Coronary artery (tissue), 2 donors: ENCODE data around the gene GTF3C6.
"Not testable (repeated sequence)": the region's sequence is repeated elsewhere in the genome, so short reads cannot be mapped to it uniquely, and the experiment has no call there.

ENCODE experiments used
- DNase-seq: peaks from one replicate; pipeline ENCODE4 v3.0.0-alpha.2; 2017; ENCODE audit warnings: low spot score
- H3K27ac ChIP-seq, 2 donors: fragments of 200-600 bp; sonication (generic); one replicate each; pipeline ENCODE4 v1.5.1; 2016 to 2019
- H3K4me3 ChIP-seq: fragments of 200-600 bp; sonication (generic); 2 replicates; pipeline ENCODE4 v1.5.1; 2016; ENCODE audit warnings: mild to moderate bottlenecking, moderate library complexity
- CTCF ChIP-seq: fragments of 200-600 bp; sonication (generic); IDR thresholded peaks from one replicate; pipeline ENCODE4 v1.5.1; 2019; ENCODE audit warnings: antibody characterized with exemption

Gene GTF3C6

DNA sequence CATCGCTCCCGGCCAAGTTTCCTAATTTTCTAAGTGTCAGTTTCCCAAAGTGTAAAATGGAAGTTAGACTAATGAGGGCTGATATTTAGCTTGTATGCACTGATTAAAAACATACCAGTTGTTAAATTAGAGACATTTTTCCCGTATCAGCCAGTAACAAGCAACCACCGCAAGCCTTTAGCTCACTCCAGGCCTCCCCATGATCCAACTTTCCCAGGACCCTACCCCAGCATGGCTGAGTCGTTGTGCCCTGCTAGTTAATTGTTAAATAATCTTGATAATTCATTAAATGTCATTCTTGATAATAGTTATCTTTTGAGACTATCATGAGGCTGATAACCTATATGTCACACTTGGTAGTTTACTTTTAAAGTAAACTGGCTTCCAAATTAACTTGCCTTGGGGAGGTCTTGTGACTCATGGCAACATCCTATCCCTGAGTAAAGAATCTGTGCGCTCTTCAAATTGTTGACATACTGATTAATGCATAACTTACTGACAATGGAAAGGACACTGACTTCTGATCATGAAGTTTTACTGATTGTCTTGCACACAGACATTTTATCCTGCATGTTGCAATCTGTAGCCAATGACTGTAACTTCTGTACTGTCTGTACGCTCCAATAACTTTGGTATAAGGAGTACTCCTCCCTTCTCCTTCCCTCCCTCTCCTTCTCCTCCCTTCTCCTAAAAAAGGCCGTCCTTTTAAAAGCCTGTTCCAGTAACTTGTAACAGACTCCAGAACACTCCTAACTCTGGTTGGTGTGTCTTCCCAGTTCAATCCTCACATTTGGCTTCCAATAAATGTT, 6.3 kb upstream of the GTF3C6 start:
- TF ChIP-seq CTCF: no peak
- DNase-seq: no peak
- Histone ChIP-seq H3K4me3 (no peak overlapping the region), H3K27ac (no peak overlapping the region)

DNA sequence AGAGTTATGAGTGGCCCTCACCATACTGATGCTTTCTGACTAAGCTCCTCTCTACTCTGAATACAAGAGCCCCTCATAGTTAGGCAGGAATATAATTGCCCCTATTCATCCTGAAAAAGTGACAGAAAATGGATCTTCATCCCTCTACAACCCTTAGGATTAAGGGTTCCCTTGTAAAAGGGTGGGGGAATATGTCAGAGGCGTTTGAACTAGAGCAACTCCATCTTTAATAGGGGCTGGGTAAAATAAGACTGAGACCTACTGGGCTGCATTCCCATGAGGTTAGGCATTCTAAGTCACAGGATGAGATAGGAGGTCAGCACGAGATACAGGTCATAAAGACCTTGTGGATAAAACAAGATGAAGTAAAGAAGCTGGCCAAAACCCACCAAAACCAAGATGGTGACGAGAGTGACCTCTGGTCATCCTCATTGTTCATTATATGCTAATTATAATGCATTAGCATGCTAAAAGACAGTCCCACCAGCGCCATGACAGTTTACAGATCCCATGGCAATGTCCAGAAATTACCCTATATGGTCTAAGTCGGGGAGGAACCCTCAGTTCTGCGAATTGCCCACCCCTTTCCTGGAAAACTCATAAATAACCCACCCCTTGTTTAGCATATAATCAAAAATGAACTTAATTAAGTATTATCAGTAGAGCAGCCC, 4.7 kb upstream of the GTF3C6 start:
- no peak overlapping the region for H3K4me3 ChIP-seq
- H3K27ac ChIP-seq: no peak overlapping the region
- DNase-seq: no peak
- TF ChIP-seq CTCF: no peak

DNA sequence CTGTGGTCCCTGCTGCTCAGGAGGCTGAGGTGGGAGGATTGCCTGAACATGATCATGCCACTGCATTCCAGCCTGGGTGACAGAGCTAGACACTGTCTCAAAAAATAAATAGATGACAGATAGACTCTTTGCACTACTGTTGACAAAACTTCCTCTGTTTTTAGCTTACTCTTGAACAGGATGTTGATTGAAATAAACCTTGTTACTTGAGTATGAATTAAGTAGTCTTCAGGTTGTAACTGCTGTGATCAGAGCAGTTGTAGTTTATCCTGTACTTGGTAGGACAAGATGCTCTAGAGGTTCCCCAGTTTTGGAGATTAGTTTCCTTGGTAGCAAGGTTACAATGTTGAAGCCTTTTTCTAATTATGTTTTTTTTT, 1.5 kb downstream of the GTF3C6 start:
- no peak for DNase-seq
- no peak for TF ChIP-seq CTCF
- Histone ChIP-seq H3K27ac (no peak overlapping the region), H3K4me3 (no peak overlapping the region)

GRCh38 chr6:110962636-110963035, 4.1 kb downstream of the GTF3C6 start:
- H3K4me3 ChIP-seq, H3K27ac ChIP-seq, DNase-seq: not testable (repeated sequence)

DNA sequence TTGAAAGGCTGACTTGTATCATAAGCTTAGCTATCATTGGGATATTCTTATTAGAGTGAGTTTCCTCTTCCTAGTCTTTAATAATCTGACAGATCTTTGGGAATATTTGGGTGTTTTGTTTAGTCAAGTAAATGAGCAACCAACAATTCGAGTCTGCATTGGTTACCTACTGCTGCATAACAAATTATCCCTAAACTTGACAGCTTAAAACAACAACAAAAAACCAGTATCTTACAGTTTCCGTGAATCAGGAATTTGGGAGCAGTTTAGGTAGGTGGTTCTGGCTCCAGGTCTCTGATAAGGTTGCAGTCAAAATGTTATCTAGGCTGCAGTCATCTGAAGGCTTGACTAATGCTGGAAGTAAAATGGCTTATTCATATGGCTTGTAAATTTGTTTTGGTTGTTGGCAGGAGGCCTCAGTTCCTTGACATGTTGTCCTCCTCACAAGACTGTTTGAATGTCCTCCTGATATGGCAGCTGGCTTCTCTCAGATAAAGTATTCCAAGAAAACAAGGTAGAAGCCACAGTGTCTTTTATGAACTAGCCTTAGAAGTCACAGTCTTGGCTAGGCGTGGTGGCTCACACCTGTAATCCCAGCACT, 7.2 kb downstream of the GTF3C6 start:
- no peak for DNase-seq
- no peak overlapping the region for H3K27ac ChIP-seq
- H3K4me3 ChIP-seq: no peak overlapping the region
- no peak for TF ChIP-seq CTCF

DNA sequence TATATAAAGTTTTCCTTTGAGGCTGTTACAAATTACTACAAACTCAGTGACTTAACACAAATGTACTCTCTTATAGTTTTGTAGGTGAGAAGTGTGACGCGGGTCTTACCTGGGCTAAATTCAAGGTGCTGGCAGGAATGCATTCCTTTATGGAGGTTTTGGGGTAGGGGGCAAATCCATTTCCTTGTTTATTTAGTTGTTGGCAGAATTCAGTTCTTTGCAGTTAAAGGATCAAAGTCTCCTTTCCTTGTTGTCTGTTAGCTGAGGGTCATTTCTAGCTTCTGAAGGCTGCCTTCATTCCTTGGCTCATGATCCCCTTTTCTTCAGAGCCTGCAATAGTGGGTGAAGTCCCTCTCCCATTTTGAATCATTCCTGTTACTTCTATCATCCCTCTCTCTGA, 10.2 kb downstream of the GTF3C6 start:
- not testable (repeated sequence) for H3K4me3 ChIP-seq, H3K27ac ChIP-seq

DNA sequence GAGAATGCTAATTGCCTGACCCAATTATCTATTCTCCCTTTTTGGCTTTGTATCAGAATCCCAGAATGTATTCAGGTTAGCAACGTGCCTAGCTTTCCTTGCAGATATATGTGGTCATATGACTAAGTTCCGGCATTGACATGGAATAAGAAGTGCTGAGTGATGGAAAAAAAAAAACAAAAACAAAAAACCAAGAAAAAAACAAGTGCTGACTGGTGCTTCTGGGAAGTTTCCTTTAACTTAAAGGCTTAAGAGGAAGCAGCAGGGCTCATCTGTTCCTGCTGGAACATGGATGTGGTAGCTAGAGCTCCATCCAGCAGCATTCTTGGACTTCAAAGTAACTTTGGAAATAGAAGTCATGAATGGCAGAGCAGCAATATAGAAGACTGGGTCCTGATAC, 13.0 kb downstream of the GTF3C6 start:
- TF ChIP-seq CTCF: no peak
- no peak for DNase-seq
- no peak overlapping the region for H3K4me3 ChIP-seq
- H3K27ac ChIP-seq: peak overlapping the region in 1 of 2 donors; percentile 26

More for the DNA sequence above, 10.2 kb downstream of the GTF3C6 start:
- DNase-seq: not testable (repeated sequence)

DNA sequence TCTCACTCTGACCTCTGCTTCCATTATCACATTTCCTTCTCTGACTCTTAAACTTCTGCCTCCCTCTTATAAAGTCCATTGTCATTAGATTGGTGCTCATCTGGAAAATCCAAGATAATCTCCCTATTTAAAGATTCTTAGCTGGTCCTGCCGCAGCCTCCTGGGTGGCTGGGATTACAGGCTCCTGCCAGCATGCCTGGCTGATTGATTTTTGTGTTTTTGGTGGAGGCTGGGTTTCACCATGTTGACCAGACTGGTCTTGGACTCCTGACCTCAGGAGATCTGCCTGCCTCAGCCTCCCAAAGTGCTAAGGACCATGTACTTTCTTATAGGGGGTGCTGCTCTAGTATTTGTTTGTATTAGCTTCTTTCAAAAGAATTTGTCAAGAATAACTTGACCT, 18.1 kb downstream of the GTF3C6 start:
- no peak for DNase-seq
- TF ChIP-seq CTCF: no peak
- Histone ChIP-seq H3K4me3 (no peak overlapping the region), H3K27ac (no peak overlapping the region)
